ENCODE results near the gene FN1. TPM values are rescaled to one million over a fixed set of nuclear protein-coding genes. Genes with fewer than 3 reads are reported as not detected.

FN1 gene
- polyA plus RNA-seq, 2 of the 4 experiments (the other 2 are of a cell fraction) = 203 to 500 TPM

DNA sequence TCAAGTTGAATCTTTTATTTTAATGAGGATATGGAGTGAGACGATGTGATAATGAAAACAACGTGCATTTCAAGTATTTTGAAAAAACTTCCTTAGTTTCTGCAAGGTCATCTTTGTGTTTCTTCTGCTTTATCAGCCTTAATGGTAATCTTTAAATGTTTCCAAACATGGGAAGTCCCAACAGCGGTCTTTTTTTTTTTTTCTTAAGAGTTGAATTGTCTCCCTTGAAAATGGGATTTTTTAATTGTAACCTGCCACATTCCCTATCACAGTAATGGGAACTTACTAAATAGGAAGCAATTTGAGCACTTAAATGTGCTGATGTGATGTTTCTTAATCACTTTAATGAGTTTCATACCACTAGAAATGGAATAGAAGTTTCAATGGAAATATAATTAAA, 78.2 kb downstream of the FN1 start:
- Histone ChIP-seq H3K4me3 (no peak overlapping the region), H3K9me3 (no peaks in the 10 kb centered on the region), H3K4me2 (no peak overlapping the region), H3K27ac (no peak overlapping the region), H3K4me1 (no peaks in the 10 kb centered on the region)
- ChIA-PET CTCF (no interaction called here), POLR2A (no interaction called here)
- FAIRE-seq = no peak
- ATAC-seq = no peak
- no peak for DNase-seq (ENCODE audit: low read depth in 1 of 2, low spot score in 1 of 2)
- WGBS (ENCODE audit: missing lambda C conversion rate) = 91% methylated on average over 3 of the region's 3 CpGs
- TF ChIP-seq CHD2 (IDR thresholded peaks at IDR 0.05; ENCODE audit: low read length, partially characterized antibody) = no peak
- no peak for TF ChIP-seq CBX8 (IDR thresholded peaks at IDR 0.05)
- peak; percentile 27 for TF ChIP-seq MAFK (IDR thresholded peaks at IDR 0.05; ENCODE audit: partially characterized antibody)
- no peak for TF ChIP-seq KDM5A (IDR thresholded peaks at IDR 0.05)

DNA sequence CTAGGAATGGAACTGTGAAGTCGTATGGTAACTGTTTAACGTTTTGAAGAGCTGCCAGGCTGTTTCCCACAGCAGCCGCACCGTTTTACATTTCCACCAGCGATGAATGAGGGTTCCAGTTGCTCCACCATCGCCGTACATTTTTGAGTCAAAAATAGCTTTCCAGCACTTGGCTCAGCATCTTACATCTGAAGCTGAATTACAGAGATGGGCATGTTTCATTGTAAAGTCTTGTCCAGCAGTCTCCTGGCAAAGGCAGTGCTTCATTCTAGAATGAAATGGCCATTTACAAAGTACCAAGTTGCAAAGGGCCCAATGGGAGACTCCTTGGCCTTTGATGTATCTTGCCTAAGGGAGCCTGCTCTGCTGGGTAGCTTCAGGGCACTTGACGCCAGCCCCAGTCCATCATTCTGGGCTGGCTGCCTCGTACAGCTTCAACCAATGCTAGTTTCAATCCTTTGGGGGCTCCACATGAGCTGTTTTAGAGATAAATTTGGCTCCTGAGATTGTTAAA, 78.9 kb downstream of the FN1 start:
- 0 out of 6 replicates have a peak, but pooled peaks of 1 of the 2 experiments have one; percentile 11 for ATAC-seq
- DNase-seq (ENCODE audit: low read depth in 1 of 2, low spot score in 1 of 2) = no peak
- H3K9me3 ChIP-seq = no peaks in the 10 kb centered on the region
- H3K4me2 ChIP-seq = no peak overlapping the region
- TF ChIP-seq MYC (IDR thresholded peaks at IDR 0.05; ENCODE audit: borderline replicate concordance, low read length) (no peak), MAFK (IDR thresholded peaks at IDR 0.05; ENCODE audit: partially characterized antibody) (no peak), EHF (CRISPR knock-in tag; IDR thresholded peaks at IDR 0.05) (no peak), ESRRA (IDR thresholded peaks at IDR 0.05; ENCODE audit: borderline replicate concordance, low read length) (no peak), HES2 (IDR thresholded peaks at IDR 0.05) (no peak), HDAC2 (IDR thresholded peaks at IDR 0.05) (no peak), FOSL2 (IDR thresholded peaks at IDR 0.05) (no peak), FOSL2 (CRISPR knock-in tag; IDR thresholded peaks at IDR 0.05) (no peak), HMGXB4 (CRISPR knock-in tag; IDR thresholded peaks at IDR 0.05; ENCODE audit: borderline replicate concordance) (no peak), ELK1 (IDR thresholded peaks at IDR 0.05; ENCODE audit: low read depth, low read length) (no peak), CBX2 (IDR thresholded peaks at IDR 0.05; ENCODE audit: borderline replicate concordance, low read depth) (no peak), SREBF2 (IDR thresholded peaks at IDR 0.05) (no peak), NPAS2 (CRISPR knock-in tag; IDR thresholded peaks at IDR 0.05; ENCODE audit: borderline replicate concordance) (no peak)
- TF ChIP-seq, protein P1, sequence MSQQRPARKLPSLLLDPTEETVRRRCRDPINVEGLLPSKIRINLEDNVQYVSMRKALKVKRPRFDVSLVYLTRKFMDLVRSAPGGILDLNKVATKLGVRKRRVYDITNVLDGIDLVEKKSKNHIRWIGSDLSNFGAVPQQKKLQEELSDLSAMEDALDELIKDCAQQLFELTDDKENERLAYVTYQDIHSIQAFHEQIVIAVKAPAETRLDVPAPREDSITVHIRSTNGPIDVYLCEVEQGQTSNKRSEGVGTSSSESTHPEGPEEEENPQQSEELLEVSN (IDR thresholded peaks at IDR 0.05; ENCODE audit: borderline replicate concordance, low read depth) = no peak
- TF ChIP-seq, protein P2, sequence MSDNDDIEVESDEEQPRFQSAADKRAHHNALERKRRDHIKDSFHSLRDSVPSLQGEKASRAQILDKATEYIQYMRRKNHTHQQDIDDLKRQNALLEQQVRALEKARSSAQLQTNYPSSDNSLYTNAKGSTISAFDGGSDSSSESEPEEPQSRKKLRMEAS (IDR thresholded peaks at IDR 0.05) = no peak
- no peak overlapping the region for H3K27ac ChIP-seq
- H3K4me3 ChIP-seq = no peak overlapping the region
- FAIRE-seq = no peak
- H3K4me1 ChIP-seq = no peaks in the 10 kb centered on the region
- ChIA-PET POLR2A (no interaction called here), CTCF (interaction anchor here (0.8 kb wide), 1 partner anchor 11 kb away, joined by 3 read pairs; no protein-coding TSS in a partner anchor)
- 91% methylated on average over 9 of the region's 9 CpGs for WGBS (ENCODE audit: missing lambda C conversion rate)

DNA sequence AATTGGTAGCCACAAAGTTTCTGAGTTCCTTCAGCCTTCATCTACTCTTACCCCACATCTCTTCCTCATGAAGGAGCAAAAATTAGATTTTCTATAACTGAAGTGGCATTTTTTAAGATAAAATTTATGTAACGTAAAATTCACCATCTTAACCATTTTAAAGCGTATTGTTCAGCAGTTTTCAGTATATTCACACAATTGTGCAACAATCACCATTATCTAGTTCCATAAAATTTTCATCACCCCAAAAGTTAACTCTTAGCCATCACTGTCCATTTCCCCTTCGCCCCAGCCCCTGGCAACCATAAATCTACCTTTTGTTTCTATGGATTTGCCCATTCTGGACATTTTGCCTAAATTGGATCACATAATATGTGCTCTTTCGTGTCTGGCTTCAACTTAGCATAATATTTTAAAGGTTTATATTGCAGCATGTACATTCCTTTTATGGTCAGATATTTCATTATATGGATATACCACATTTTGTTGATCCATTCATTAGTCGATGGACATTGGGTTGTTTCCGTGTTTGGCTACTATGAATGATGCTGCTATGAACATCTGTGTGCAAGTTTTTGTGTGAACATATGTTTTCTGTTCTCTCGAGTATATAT, 79.4 kb downstream of the FN1 start:
- POLR2A ChIA-PET = no interaction called here
- ATAC-seq = no peak
- CTCF ChIA-PET = interaction anchor here (0.8 kb wide), 1 partner anchor 12 kb away, joined by 3 read pairs; no protein-coding TSS in a partner anchor
- H3K9me3 ChIP-seq = no peaks in the 10 kb centered on the region
- no peak for FAIRE-seq
- H3K4me2 ChIP-seq = no peak overlapping the region
- 98% methylated on average over 7 of the region's 7 CpGs for WGBS (ENCODE audit: missing lambda C conversion rate)
- no peak for DNase-seq (ENCODE audit: low read depth in 1 of 2, low spot score in 1 of 2)
- H3K4me3 ChIP-seq = no peak overlapping the region
- H3K27ac ChIP-seq = no peak overlapping the region
- no peaks in the 10 kb centered on the region for H3K4me1 ChIP-seq
- TF ChIP-seq EHMT2 (IDR thresholded peaks at IDR 0.05; ENCODE audit: low read depth) (no peak), PHF8 (IDR thresholded peaks at IDR 0.05; ENCODE audit: borderline replicate concordance, low read depth) (no peak), FOSB (CRISPR knock-in tag; IDR thresholded peaks at IDR 0.05) (no peak), POLR2AphosphoS2 (conservative IDR thresholded peaks at IDR 0.05; ENCODE audit: low read length) (no peak), JUN (IDR thresholded peaks at IDR 0.05) (no peak), HOXB13 (CRISPR knock-in tag; IDR thresholded peaks at IDR 0.05; ENCODE audit: low read depth) (no peak), HMGXB4 (CRISPR knock-in tag; IDR thresholded peaks at IDR 0.05; ENCODE audit: borderline replicate concordance) (no peak), RFX5 (IDR thresholded peaks at IDR 0.05) (no peak), TFCP2L1 (CRISPR knock-in tag; IDR thresholded peaks at IDR 0.05) (no peak), POLR2A (IDR thresholded peaks at IDR 0.05; ENCODE audit: low read length) (no peak), MAFK (IDR thresholded peaks at IDR 0.05; ENCODE audit: partially characterized antibody) (no peak), PBX3 (IDR thresholded peaks at IDR 0.05) (no peak)

All from A549 (cell line).